MCF 10A (cell line): ENCODE results near the gene ULK4. TPM values are rescaled to one million over a fixed set of nuclear protein-coding genes. Genes with fewer than 3 reads are reported as not detected.

ENCODE experiments used
- BruUV-seq: library from RNA; stranded (reverse); fragments of 400-500 nt; replicated peaks from 2 replicates; lab custom pipeline; 2021; lab: Mats Ljungman, UMichigan
- CTCF ChIA-PET: fragments of 300-600 bp; sonication (Branson Sonifier 250); formaldehyde crosslinking; extraction: SDS; loops from one replicate; lab custom pipeline; 2021; ENCODE audit warnings: antibody characterized with exemption, inconsistent platforms; lab: Yijun Ruan, JAX
- POLR2A ChIA-PET: fragments of 300-600, 350-650 bp; sonication (Branson Sonifier 250); formaldehyde crosslinking; extraction: SDS; loops from one replicate; lab custom pipeline; 2020; ENCODE audit warnings: antibody characterized with exemption, inconsistent platforms; lab: Yijun Ruan, JAX
- DNase-seq: peaks from one replicate; pipeline ENCODE4 v3.0.0-alpha.2; 2018; ENCODE audit not compliant: unreplicated experiment
- H3K27ac Mint-ChIP-seq: one replicate; pipeline ENCODE4 v1.8.0; 2022; ENCODE audit warnings: mild to moderate bottlenecking, low read depth, mixed read lengths; ENCODE audit not compliant: unreplicated experiment
- H3K27me3 Mint-ChIP-seq: one replicate; pipeline ENCODE4 v1.8.0; 2022; ENCODE audit warnings: mixed read lengths; ENCODE audit not compliant: insufficient read depth, unreplicated experiment
- H3K36me3 Mint-ChIP-seq: one replicate; pipeline ENCODE4 v1.8.0; 2022; ENCODE audit warnings: mild to moderate bottlenecking, moderate library complexity, mixed read lengths; ENCODE audit not compliant: insufficient read depth, unreplicated experiment
- H3K4me1 Mint-ChIP-seq: one replicate; pipeline ENCODE4 v1.8.0; 2022; ENCODE audit warnings: mixed read lengths; ENCODE audit not compliant: insufficient read depth, unreplicated experiment
- H3K4me3 Mint-ChIP-seq: one replicate; pipeline ENCODE4 v1.8.0; 2022; ENCODE audit warnings: mild to moderate bottlenecking, moderate library complexity, mixed read lengths; ENCODE audit not compliant: unreplicated experiment
- H3K9me3 Mint-ChIP-seq: one replicate; pipeline ENCODE4 v1.8.0; 2022; ENCODE audit warnings: mixed read lengths; ENCODE audit not compliant: unreplicated experiment
- CTCF ChIP-seq: fragments of 200-600 bp; IDR thresholded peaks from one replicate; pipeline ENCODE4 v1.8.0; 2022; ENCODE audit warnings: antibody characterized with exemption, mild to moderate bottlenecking; ENCODE audit not compliant: unreplicated experiment
- intact Hi-C: fragments of 100-400 bp; cut with micrococcal nuclease; formaldehyde crosslinking; loops from 2 replicates; pipeline ENCODE4 v1.14.1; 2022
- total RNA-seq: library from RNA; stranded (reverse); gene quantifications from 2 replicates; pipeline ENCODE4 v1.2.3, GENCODE V29; 2022

Gene ULK4
- total RNA-seq, 1 experiment from 2014 or later: 7.8 TPM

GRCh38 chr3:41932464-41932863 is 29.4 kb downstream of the ULK4 start:
- intact Hi-C loops: no loop called here
- Mint-ChIP-seq H3K4me3 (no peak overlapping the region), H3K9me3 (no peaks in the 10 kb centered on the region), H3K27me3 (no peaks in the 10 kb centered on the region), H3K4me1 (no peaks in the 10 kb centered on the region), H3K27ac (no peak overlapping the region), H3K36me3 (peaks cover 7% of the 10 kb centered on the region)
- no TSS peak for BruUV-seq
- ChIA-PET CTCF (interaction anchor here (1.0 kb wide), 1 partner anchor 167 kb away, joined by 4 read pairs; no protein-coding TSS in a partner anchor), POLR2A (interaction anchor here (1.3 to 2.0 kb wide), 2 partner anchors 30 to 159 kb away, joined by 7 to 10 read pairs; partner anchors contain the start of genes TRAK1 and ULK4)
- peak; percentile 13 for DNase-seq
- TF ChIP-seq CTCF: no peak

- DNase-seq: no peak
- CTCF ChIA-PET: interaction anchor here (0.5 to 1.3 kb wide), 5 partner anchors 21 to 1335 kb away, joined by 3 to 7 read pairs (median 4); no protein-coding TSS in a partner anchor
- Mint-ChIP-seq H3K9me3 (no peaks in the 10 kb centered on the region), H3K4me3 (no peak overlapping the region), H3K4me1 (no peaks in the 10 kb centered on the region), H3K27me3 (no peaks in the 10 kb centered on the region), H3K36me3 (no peaks in the 10 kb centered on the region), H3K27ac (no peak overlapping the region)
- no peak for TF ChIP-seq CTCF
- intact Hi-C loops: no loop called here
- POLR2A ChIA-PET: no interaction called here
- BruUV-seq: no TSS peak
Measured at GRCh38 chr3:41920406-41920965, 41.4 kb downstream of the ULK4 start.

- Mint-ChIP-seq H3K4me3 (no peak overlapping the region), H3K9me3 (no peaks in the 10 kb centered on the region), H3K27ac (no peak overlapping the region), H3K27me3 (no peaks in the 10 kb centered on the region), H3K36me3 (no peaks in the 10 kb centered on the region), H3K4me1 (no peaks in the 10 kb centered on the region)
- no TSS peak for BruUV-seq
- intact Hi-C loops: no loop called here
- TF ChIP-seq CTCF: no peak
- POLR2A ChIA-PET: no interaction called here
- no peak for DNase-seq
- CTCF ChIA-PET: interaction anchor here (0.6 kb wide), 1 partner anchor 75 kb away, joined by 5 read pairs; no protein-coding TSS in a partner anchor
Measured at GRCh38 chr3:41915353-41915752, 46.5 kb downstream of the ULK4 start.

DNA sequence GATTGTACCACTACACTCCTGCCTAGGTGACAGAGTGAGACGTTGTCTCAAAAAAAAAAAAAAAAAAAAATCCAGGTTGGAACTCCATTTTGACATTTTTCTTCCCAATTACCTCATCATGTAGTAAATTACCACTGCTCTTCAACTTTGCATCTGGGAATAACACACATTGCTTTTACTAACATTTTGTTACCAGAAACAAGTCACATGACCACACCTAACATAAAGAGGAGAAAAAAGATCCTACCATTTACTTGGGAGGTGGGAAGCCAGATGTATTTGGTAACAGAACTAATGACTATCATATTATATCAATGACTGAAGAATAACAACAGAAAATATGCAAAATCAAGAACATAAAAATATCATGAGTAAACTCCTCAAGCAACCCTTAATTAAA is 49.6 kb downstream of the ULK4 start:
- no peaks in the 10 kb centered on the region for H3K9me3 Mint-ChIP-seq
- no peak overlapping the region for H3K4me3 Mint-ChIP-seq
- no peaks in the 10 kb centered on the region for H3K36me3 Mint-ChIP-seq
- ChIA-PET CTCF (interaction anchor here (1.0 kb wide), 1 partner anchor 279 kb away, joined by 4 read pairs; no protein-coding TSS in a partner anchor), POLR2A (no interaction called here)
- BruUV-seq: no TSS peak
- TF ChIP-seq CTCF: no peak
- no peaks in the 10 kb centered on the region for H3K27me3 Mint-ChIP-seq
- DNase-seq: no peak
- no peaks in the 10 kb centered on the region for H3K4me1 Mint-ChIP-seq
- intact Hi-C loops: no loop called here
- H3K27ac Mint-ChIP-seq: no peak overlapping the region
